PC-3 (cell line): ENCODE measurements around the gene STK38L.

Source experiments
- CTCF ChIP-seq: fragments of 300-600 bp; sonication (generic); conservative IDR thresholded peaks from 2 replicates; pipeline ENCODE4 v1.5.1; 2017; ENCODE audit warnings: antibody characterized with exemption, low read depth, mild to moderate bottlenecking, low read length
- EZH2phosphoT487 ChIP-seq: fragments of 300-600 bp; sonication (generic); IDR thresholded peaks from 2 replicates; pipeline ENCODE4 v1.6.1; 2018; ENCODE audit warnings: mild to moderate bottlenecking, antibody characterized with exemption, low read length, borderline replicate concordance

- no peak for TF ChIP-seq CTCF
- TF ChIP-seq EZH2phosphoT487: no peak
These were observed 22.3 kb upstream of the STK38L start for GRCh38 chr12:27221625-27222387.
